H9 (cell line): ENCODE results near the gene NTMT2. TPM values are rescaled to one million over a fixed set of nuclear protein-coding genes. Genes with fewer than 3 reads are reported as not detected.

Experiments
- DNase-seq: peaks from one replicate; pipeline ENCODE4 v3.0.0-alpha.2; 2017
- H2AFZ ChIP-seq: one replicate; pipeline ENCODE4 v1.6.1; 2013; ENCODE audit warnings: mild to moderate bottlenecking, low read length, control low read depth, moderate library complexity
- H2AK5ac ChIP-seq: 2 replicates; pipeline ENCODE4 v1.6.1; 2013; ENCODE audit warnings: low read length, control low read depth, mixed read lengths; ENCODE audit not compliant: insufficient read length
- H2BK120ac ChIP-seq: one replicate; pipeline ENCODE4 v1.6.1; 2013; ENCODE audit warnings: low read depth, mild to moderate bottlenecking, low read length, control low read depth, inconsistent platforms; ENCODE audit not compliant: poor library complexity, severe bottlenecking
- H2BK12ac ChIP-seq: 2 replicates; pipeline ENCODE4 v1.6.1; 2013; ENCODE audit warnings: low read length, control low read depth, mixed read lengths, low read depth; ENCODE audit not compliant: insufficient read length
- H2BK15ac ChIP-seq: 2 replicates; pipeline ENCODE4 v1.6.1; 2013; ENCODE audit warnings: low read depth, low read length, control low read depth
- H2BK20ac ChIP-seq: one replicate; pipeline ENCODE4 v1.6.1; 2013; ENCODE audit warnings: low read depth, mild to moderate bottlenecking, low read length, control low read depth, inconsistent platforms; ENCODE audit not compliant: poor library complexity, severe bottlenecking
- H2BK5ac ChIP-seq: 2 replicates; pipeline ENCODE4 v1.6.1; 2013; ENCODE audit warnings: low read length, control low read depth, mixed read lengths; ENCODE audit not compliant: insufficient read length
- H3K14ac ChIP-seq: 2 replicates; pipeline ENCODE4 v1.6.1; 2013; ENCODE audit warnings: low read length, control low read depth; ENCODE audit not compliant: insufficient read depth
- H3K18ac ChIP-seq: 2 replicates; pipeline ENCODE4 v1.6.1; 2013; ENCODE audit warnings: low read depth, mild to moderate bottlenecking, mixed read lengths, low read length, control low read depth; ENCODE audit not compliant: insufficient read length
- H3K23ac ChIP-seq: 2 replicates; pipeline ENCODE4 v1.6.1; 2013; ENCODE audit warnings: low read length, control low read depth, mixed read lengths, low read depth; ENCODE audit not compliant: insufficient read length
- H3K23me2 ChIP-seq: 2 replicates; pipeline ENCODE4 v1.6.1; 2013; ENCODE audit warnings: low read depth, mild to moderate bottlenecking, mixed read lengths, low read length, control low read depth; ENCODE audit not compliant: insufficient read length, poor library complexity, severe bottlenecking
- H3K27ac ChIP-seq: 2 replicates; pipeline ENCODE4 v1.5.1; 2013; ENCODE audit warnings: low read length, control low read depth, mixed read lengths, low read depth; ENCODE audit not compliant: insufficient read length
- H3K27me3 ChIP-seq: 2 replicates; pipeline ENCODE4 v1.6.1; 2013; ENCODE audit warnings: low read length, control low read depth, inconsistent platforms; ENCODE audit not compliant: insufficient read depth
- H3K4ac ChIP-seq: 2 replicates; pipeline ENCODE4 v1.6.1; 2013; ENCODE audit warnings: low read depth, mild to moderate bottlenecking, control low read depth, inconsistent platforms, low read length, moderate library complexity
- H3K4me1 ChIP-seq: 2 replicates; pipeline ENCODE4 v1.6.1; 2013; ENCODE audit warnings: low read length, control low read depth, inconsistent platforms; ENCODE audit not compliant: insufficient read depth
- H3K4me2 ChIP-seq: 2 replicates; pipeline ENCODE4 v1.6.1; 2013; ENCODE audit warnings: low read length, control low read depth, mixed read lengths; ENCODE audit not compliant: insufficient read length, insufficient read depth
- H3K56ac ChIP-seq: 2 replicates; pipeline ENCODE4 v1.6.1; 2013; ENCODE audit warnings: low read depth, mild to moderate bottlenecking, mixed read lengths, low read length, control low read depth; ENCODE audit not compliant: insufficient read length
- H3K79me1 ChIP-seq: 2 replicates; pipeline ENCODE4 v1.6.1; 2013; ENCODE audit warnings: low read depth, mild to moderate bottlenecking, moderate library complexity, low read length, control low read depth, inconsistent platforms; ENCODE audit not compliant: insufficient read depth, poor library complexity, severe bottlenecking
- H3K79me2 ChIP-seq: 2 replicates; pipeline ENCODE4 v1.6.1; 2013; ENCODE audit warnings: low read length, control low read depth, inconsistent platforms; ENCODE audit not compliant: insufficient read depth
- H3K9ac ChIP-seq: 2 replicates; pipeline ENCODE4 v1.6.1; 2013; ENCODE audit warnings: low read length, control low read depth, mixed read lengths; ENCODE audit not compliant: insufficient read length; ENCODE audit errors: extremely low read depth
- H3K9me3 ChIP-seq: one replicate; pipeline ENCODE4 v1.6.1; 2013; ENCODE audit warnings: low read depth, low read length, inconsistent platforms; ENCODE audit not compliant: control insufficient read depth
- H3T11ph ChIP-seq: one replicate; pipeline ENCODE4 v1.6.1; 2013; ENCODE audit warnings: mild to moderate bottlenecking, low read length, control low read depth, inconsistent platforms
- H4K20me1 ChIP-seq: one replicate; pipeline ENCODE4 v1.6.1; 2013; ENCODE audit not compliant: control insufficient read depth, insufficient read length, insufficient read depth
- H4K5ac ChIP-seq: 2 replicates; pipeline ENCODE4 v1.6.1; 2013; ENCODE audit warnings: low read depth, mild to moderate bottlenecking, mixed read lengths, low read length, control low read depth; ENCODE audit not compliant: insufficient read length
- H4K8ac ChIP-seq: replicated peaks from 2 replicates; pipeline ENCODE4 v1.6.1; 2013; ENCODE audit warnings: low read length, control low read depth, mixed read lengths, low read depth; ENCODE audit not compliant: insufficient read length
- H4K91ac ChIP-seq: 2 replicates; pipeline ENCODE4 v1.6.1; 2013; ENCODE audit warnings: low read depth, mild to moderate bottlenecking, moderate library complexity, mixed read lengths, low read length, control low read depth; ENCODE audit not compliant: insufficient read length
- H3K27ac Mint-ChIP-seq, 3 experiments: 2 replicates in 2 of 3; 3 replicates in 1 of 3; pipeline ENCODE4 v1.8.0; 2020 to 2021; ENCODE audit warnings: mixed read lengths in 3 of 3, mild to moderate bottlenecking in 1 of 3, moderate library complexity in 1 of 3
- H3K27me3 Mint-ChIP-seq: 2 replicates; pipeline ENCODE4 v1.8.0; 2021; ENCODE audit warnings: low read depth, mild to moderate bottlenecking, moderate library complexity, mixed read lengths
- H3K36me3 Mint-ChIP-seq, 3 experiments: 2 replicates in 2 of 3; 3 replicates in 1 of 3; pipeline ENCODE4 v1.8.0; 2020 to 2021; ENCODE audit warnings: low read depth in 3 of 3, mixed read lengths in 3 of 3; ENCODE audit not compliant: insufficient read depth in 1 of 3
- H3K4me1 Mint-ChIP-seq, 2 experiments: 2 replicates each; pipeline ENCODE4 v1.8.0; 2020; ENCODE audit warnings: mixed read lengths in 2 of 2
- H3K4me3 Mint-ChIP-seq, 2 experiments: 2 replicates in 1 of 2; 3 replicates in 1 of 2; pipeline ENCODE4 v1.8.0; 2020 to 2021; ENCODE audit warnings: mild to moderate bottlenecking in 2 of 2, mixed read lengths in 2 of 2, moderate library complexity in 1 of 2
- H3K9me3 Mint-ChIP-seq, 2 experiments: 2 replicates in 1 of 2; 3 replicates in 1 of 2; pipeline ENCODE4 v1.8.0; 2020; ENCODE audit warnings: mild to moderate bottlenecking in 2 of 2, mixed read lengths in 2 of 2, moderate library complexity in 1 of 2
- WGBS: extraction: QIAGEN DNeasy Blood & Tissue Kit; methylation state at CpG from one replicate; pipeline ENCODE4 v1.1.7; 2013; ENCODE audit warnings: missing lambda C conversion rate, low lambda C conversion rate, mixed read lengths; ENCODE audit not compliant: insufficient read length; ENCODE audit errors: extremely low coverage; 5-methylcytosine and 5-hydroxymethylcytosine counted together
- total RNA-seq: library from RNA; stranded (reverse); gene quantifications from 2 replicates; pipeline ENCODE4 v1.2.1, GENCODE V29; 2021
- TF ChIP-seq, protein P1 (sequence below): fragments of 200-600 bp; sonication (generic); conservative IDR thresholded peaks from 3 replicates; pipeline ENCODE4 v1.8.0; 2021; ENCODE audit warnings: antibody characterized with exemption, mild to moderate bottlenecking

NTMT2 gene
- total RNA-seq, 1 experiment from 2014 or later: 0.28 TPM

DNA sequence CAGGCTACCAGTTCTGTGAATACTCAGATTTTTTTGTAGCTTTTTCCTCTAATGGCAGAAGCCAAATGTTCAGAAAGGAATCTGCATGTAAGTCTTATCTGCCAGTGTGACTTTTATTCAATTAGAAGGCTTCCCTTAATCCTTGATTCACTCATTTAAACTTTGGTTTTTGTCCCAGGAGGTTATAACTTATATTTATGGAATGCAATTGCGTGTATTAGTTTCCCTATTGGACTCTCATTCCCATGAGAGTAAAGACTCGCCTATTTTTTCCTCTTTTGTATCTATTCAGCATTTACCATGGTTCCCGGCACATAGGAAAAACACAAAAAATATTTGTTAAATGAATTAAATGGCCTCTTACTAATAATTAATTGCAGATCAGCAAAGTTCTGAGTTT is 3.5 kb downstream of the NTMT2 start:
- TF ChIP-seq, protein P1, sequence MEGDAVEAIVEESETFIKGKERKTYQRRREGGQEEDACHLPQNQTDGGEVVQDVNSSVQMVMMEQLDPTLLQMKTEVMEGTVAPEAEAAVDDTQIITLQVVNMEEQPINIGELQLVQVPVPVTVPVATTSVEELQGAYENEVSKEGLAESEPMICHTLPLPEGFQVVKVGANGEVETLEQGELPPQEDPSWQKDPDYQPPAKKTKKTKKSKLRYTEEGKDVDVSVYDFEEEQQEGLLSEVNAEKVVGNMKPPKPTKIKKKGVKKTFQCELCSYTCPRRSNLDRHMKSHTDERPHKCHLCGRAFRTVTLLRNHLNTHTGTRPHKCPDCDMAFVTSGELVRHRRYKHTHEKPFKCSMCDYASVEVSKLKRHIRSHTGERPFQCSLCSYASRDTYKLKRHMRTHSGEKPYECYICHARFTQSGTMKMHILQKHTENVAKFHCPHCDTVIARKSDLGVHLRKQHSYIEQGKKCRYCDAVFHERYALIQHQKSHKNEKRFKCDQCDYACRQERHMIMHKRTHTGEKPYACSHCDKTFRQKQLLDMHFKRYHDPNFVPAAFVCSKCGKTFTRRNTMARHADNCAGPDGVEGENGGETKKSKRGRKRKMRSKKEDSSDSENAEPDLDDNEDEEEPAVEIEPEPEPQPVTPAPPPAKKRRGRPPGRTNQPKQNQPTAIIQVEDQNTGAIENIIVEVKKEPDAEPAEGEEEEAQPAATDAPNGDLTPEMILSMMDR: no peak
- Mint-ChIP-seq H3K4me1 (peaks cover 18 to 20% of the 10 kb centered on the region in 2 experiments), H3K27ac (no peak overlapping the region)

More for the DNA sequence above, 3.5 kb downstream of the NTMT2 start:
- Histone ChIP-seq H2AFZ (no peak overlapping the region), H2BK5ac (no peak overlapping the region), H3T11ph (no peak overlapping the region), H3K4ac (no peak overlapping the region), H3K4me2 (no peak overlapping the region), H3K9me3 (no peaks in the 10 kb centered on the region), H3K27ac (no peak overlapping the region), H2BK15ac (no peak overlapping the region), H2BK12ac (no peak overlapping the region), H2BK20ac (no peak overlapping the region), H4K91ac (no peak overlapping the region), H4K5ac (no peak overlapping the region), H3K56ac (no peak overlapping the region), H3K79me1 (no peaks in the 10 kb centered on the region), H3K23me2 (no peaks in the 10 kb centered on the region), H2BK120ac (no peak overlapping the region), H3K4me1 (peaks cover 3% of the 10 kb centered on the region; the same call in 1 of the 2 replicates), H3K23ac (no peak overlapping the region), H4K20me1 (no peaks in the 10 kb centered on the region), H3K9ac (no peak overlapping the region), H4K8ac (no peak overlapping the region), H3K79me2 (no peaks in the 10 kb centered on the region), H3K18ac (no peak overlapping the region), H2AK5ac (no peak overlapping the region), H3K14ac (no peak overlapping the region), H3K27me3 (peaks cover 3% of the 10 kb centered on the region; the same call in 1 of the 2 replicates)
- no CpG with 5 or more reads among the region's 3 CpGs for WGBS
- DNase-seq: no peak
- no peak overlapping the region for H3K4me3 Mint-ChIP-seq
- H3K27me3 Mint-ChIP-seq: peaks cover 63% of the 10 kb centered on the region
- peaks cover 3 to 4% (median 4%) of the 10 kb centered on the region in 3 experiments; a peak in 4 of 7 replicates for H3K36me3 Mint-ChIP-seq
- peaks cover 9 to 11% of the 10 kb centered on the region in 2 experiments for H3K9me3 Mint-ChIP-seq
